ENCODE results near the gene PANX2.

Gene PANX2

DNA sequence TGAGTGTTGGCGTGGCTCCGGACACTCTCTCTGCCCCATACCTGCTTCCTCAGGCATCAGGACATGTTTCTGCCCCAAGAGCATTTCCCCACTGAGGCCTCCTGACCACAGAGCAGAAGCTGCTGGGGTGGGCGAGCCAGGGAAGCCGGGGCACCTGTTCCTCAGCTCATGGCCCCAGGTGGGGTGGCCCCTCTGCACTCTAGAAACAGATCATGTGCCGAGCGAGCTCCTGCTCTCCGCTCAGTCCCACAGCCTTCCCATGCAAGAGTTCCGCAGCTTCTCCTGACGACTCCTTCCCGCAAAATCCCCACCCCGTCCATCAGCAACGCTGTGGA, 22.4 kb upstream of the PANX2 start:
- TF ChIP-seq, protein P1, sequence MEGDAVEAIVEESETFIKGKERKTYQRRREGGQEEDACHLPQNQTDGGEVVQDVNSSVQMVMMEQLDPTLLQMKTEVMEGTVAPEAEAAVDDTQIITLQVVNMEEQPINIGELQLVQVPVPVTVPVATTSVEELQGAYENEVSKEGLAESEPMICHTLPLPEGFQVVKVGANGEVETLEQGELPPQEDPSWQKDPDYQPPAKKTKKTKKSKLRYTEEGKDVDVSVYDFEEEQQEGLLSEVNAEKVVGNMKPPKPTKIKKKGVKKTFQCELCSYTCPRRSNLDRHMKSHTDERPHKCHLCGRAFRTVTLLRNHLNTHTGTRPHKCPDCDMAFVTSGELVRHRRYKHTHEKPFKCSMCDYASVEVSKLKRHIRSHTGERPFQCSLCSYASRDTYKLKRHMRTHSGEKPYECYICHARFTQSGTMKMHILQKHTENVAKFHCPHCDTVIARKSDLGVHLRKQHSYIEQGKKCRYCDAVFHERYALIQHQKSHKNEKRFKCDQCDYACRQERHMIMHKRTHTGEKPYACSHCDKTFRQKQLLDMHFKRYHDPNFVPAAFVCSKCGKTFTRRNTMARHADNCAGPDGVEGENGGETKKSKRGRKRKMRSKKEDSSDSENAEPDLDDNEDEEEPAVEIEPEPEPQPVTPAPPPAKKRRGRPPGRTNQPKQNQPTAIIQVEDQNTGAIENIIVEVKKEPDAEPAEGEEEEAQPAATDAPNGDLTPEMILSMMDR (conservative IDR thresholded peaks at IDR 0.05; ENCODE audit: low read depth, low read length) = no peak
- H3K4me3 ChIP-seq (ENCODE audit: low read depth, low read length) = no peak overlapping the region
- no peak for DNase-seq (ENCODE audit: low read depth)

DNA sequence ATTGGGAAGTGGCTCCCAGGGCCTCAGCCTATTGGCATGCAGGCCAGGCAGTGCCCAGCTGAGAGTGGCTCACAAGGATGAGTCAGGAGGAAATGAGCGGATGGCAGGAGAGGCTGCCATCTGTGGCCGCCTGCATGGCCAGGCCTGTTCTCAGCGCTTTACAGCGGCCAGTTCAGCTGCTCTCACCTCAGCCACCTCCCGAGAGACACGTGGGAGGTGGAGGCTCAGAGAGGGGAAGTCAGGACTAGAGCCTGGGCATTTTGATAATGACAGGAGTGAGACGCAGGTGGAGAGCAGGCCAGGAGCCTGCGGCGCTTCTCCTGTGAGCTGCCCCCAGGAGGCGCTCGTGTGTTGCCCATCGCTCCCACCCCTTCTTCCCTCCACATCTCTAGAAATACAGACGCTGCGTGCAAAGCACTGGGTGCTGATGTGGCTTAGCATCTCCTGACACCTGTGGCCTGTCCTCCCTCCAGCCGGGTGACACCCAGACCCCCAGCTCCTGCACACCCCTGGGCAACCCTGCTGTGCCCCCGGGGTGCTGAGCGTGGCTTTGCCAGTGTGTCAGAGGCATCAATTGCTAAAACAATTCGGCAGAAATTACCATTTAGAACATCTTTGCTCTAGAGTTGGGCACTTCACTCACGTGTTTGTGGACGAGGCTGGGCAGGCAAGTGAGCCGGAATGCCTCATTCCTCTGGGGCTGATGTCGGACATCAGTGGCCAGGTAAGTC, 21.4 kb upstream of the PANX2 start:
- peak; percentile 58 for DNase-seq (ENCODE audit: low read depth)
- H3K4me3 ChIP-seq (ENCODE audit: low read depth, low read length) = no peak overlapping the region
- TF ChIP-seq, protein P1 (conservative IDR thresholded peaks at IDR 0.05; ENCODE audit: low read depth, low read length) = peak; percentile 81

DNA sequence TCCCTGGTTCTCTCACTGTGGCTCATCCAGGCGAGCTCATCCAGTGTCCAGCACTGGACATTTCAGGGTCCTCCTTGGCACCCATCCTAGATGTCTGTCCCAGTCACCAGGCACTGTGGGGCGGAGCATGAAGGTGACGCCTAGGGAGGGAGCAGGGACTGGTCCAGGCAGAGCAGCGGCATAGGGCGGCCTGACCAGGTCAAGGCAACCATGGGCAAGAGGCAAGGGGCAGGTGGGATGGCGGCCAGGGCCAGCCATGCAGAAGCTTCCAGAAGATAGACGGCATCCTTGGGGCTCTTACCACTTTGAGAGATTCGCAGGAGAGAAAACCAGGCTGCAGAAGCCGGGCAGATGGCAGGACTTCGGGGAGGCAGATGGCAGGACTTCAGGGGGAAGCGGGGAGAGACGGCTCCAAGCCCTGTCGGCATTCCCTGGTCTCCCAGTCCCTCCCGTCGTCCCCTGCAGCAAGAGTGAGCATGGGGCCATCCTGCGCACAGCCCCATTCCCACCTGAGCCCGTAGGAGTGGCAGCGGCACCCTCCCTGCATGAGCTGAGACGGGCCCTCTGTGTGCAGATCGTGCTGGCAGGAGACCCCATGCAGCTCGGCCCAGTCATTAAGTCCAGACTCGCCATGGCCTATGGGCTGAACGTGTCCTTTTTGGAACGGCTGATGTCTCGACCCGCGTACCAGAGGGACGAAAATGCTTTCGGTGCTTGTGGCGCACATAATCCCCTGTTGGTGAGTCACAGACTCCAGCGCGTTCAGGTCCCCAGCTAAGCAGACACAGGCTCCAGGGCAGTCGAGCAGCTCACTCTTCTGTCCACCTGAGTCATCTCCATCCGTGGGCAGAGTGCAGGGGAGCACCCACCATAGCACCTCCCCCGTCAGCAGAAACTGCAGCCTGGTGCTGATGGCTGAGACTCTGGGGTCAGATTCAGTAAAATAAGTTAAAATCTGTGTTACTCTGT, 20.1 kb upstream of the PANX2 start:
- H3K4me3 ChIP-seq (ENCODE audit: low read depth, low read length) = no peak overlapping the region
- DNase-seq (ENCODE audit: low read depth) = no peak
- TF ChIP-seq, protein P1 (conservative IDR thresholded peaks at IDR 0.05; ENCODE audit: low read depth, low read length) = no peak

DNA sequence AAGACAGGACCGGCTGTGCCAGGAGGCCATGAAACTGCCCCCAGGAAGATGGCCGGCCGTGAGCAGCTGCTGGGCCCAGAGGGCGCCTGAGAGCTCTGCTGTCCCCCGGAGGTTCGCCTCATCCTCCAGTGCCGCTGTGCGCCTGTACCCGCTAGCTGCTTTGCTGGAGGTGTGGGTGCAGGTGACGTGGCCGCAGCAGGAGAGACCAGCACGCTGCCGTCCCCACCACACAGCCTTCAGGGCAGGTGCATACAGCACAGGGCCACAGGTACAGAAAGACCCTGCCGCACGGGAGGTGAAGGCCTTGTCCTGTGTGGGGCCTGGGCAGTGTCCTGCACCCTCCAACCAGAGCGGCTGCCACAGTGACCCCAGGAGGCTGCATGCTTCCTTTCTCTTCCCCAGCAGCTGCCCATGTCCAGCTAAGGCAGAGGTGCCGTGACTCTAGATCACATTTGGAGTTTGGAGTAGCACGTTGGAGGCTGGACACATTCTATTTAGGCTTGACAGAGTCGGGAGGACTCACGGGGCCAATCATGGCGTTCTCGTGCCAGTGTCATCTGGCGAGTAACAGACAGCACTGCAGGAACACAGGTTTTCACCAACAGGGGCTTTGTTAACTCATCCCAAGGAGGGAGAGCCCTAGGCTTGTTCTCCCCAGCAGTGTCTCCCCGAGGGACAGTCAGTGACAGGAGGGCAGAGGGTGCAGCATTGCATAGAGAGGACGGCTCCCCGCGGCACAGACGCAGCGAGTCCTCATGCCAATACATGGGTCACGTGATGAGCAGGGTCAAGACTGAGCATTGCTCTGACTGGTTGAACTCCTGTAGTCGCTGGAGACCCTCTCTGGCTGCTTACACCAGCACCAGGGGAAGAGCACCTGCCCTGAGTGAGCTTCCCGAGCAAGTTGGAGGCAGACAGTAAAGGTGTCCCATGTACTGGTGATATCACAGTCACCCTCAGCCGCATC, 18.7 kb upstream of the PANX2 start:
- TF ChIP-seq, protein P1 (conservative IDR thresholded peaks at IDR 0.05; ENCODE audit: low read depth, low read length) = no peak
- no peak for DNase-seq (ENCODE audit: low read depth)
- H3K4me3 ChIP-seq (ENCODE audit: low read depth, low read length) = no peak overlapping the region

DNA sequence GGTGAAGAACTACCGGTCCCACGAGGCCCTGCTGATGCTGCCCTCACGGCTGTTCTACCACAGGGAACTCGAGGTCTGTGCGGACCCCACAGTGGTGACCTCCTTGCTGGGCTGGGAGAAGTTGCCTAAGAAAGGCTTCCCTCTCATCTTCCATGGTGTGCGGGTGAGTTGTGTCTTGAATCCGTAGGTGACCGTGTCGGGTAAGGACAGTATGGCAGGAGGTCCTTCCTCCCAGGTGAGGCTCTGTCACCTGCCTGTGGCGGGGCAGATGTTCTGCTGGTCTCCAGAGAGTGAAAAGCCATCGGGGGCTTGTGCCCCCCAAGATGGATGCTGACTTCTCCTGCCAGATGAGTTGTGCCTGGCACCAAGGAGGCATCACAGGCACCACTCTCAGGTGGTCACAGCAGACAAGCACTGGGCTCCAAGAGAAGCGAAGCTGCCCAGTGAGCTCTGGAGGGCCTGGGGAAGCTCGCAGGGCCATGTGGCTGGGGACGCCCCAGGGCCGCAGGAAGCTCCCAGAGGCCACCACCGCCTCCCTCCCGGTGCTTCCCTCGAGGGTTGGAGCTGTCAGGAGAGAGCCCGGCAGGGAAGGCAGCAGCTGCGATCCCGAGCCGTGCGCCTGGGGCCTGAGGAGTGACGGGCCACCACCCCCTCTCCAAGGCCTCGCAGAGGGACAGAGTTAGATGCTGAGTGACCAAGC, 17.3 kb upstream of the PANX2 start:
- no peak for DNase-seq (ENCODE audit: low read depth)
- H3K4me3 ChIP-seq (ENCODE audit: low read depth, low read length) = no peak overlapping the region
- TF ChIP-seq, protein P1 (conservative IDR thresholded peaks at IDR 0.05; ENCODE audit: low read depth, low read length) = no peak

DNA sequence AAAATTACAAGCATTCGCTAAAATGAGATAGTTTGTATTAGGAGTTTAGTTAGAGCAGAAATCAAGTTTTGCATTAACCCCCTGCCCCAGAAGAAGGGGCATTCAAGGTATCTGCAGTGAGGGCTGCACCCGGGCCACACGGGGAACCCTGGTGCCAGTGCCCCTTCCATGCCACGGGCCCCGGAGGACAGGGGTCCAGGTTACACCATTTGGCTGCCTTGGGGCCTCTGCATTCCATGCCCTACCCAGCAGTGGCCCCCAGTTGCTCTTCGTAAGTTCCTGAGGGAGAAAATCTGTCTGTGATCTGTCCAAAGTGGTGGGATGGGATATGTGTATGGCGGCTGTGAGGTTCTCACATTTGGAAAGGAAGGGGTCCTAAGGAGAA, 16.8 kb upstream of the PANX2 start:
- DNase-seq (ENCODE audit: low read depth) = no peak
- TF ChIP-seq, protein P1 (conservative IDR thresholded peaks at IDR 0.05; ENCODE audit: low read depth, low read length) = no peak
- no peak overlapping the region for H3K4me3 ChIP-seq (ENCODE audit: low read depth, low read length)

Measured in choroid plexus epithelial cell (primary cell).